ENCODE data around the gene ID2.

DNA sequence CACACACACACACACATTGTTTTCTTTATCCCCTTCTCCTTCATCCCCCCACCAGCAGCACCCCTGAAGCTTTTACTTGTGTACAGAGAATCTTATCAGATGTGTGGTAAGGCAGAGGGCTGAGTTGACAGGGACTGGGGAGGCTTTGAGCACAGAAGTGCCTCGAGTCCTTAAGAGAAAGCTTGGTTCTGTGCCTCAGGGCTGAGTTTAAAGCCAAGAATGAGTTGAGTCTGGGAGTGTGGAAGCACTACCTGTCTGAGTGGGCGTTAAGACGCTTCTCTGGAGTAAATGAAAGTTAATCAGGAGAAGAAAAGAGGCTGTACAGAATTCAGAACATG, 2.7 kb downstream of the ID2 start:
- TF ChIP-seq CTCF (IDR thresholded peaks at IDR 0.05) = no peak
- TF ChIP-seq POLR2A (IDR thresholded peaks at IDR 0.05) = no peak
- TF ChIP-seq EP300 (IDR thresholded peaks at IDR 0.05; ENCODE audit: low read depth) = no peak
- TF ChIP-seq POLR2AphosphoS5 (IDR thresholded peaks at IDR 0.05) = peak in 1 of 3 donors; percentile 4

Data from transverse colon (tissue), 4 donors.